AG04449 (cell line): ENCODE measurements around the gene ALDH1A2.

Experiments
- CTCF ChIA-PET: fragments of 350-600 bp; formaldehyde crosslinking; extraction: SDS; loops from one replicate; lab custom pipeline; 2021; ENCODE audit warnings: antibody characterized with exemption; lab: Yijun Ruan, JAX
- POLR2A ChIA-PET: fragments of 400-600, 350-600 bp; formaldehyde crosslinking; extraction: SDS; loops from one replicate; lab custom pipeline; 2020; ENCODE audit warnings: antibody characterized with exemption, inconsistent platforms; lab: Yijun Ruan, JAX
- DNase-seq: peaks from one replicate; pipeline ENCODE4 v3.0.0-alpha.2; 2010; ENCODE audit warnings: low read depth, low spot score
- H3K4me3 ChIP-seq: 2 replicates; pipeline ENCODE4 v1.5.1; 2011; ENCODE audit warnings: low read depth, mild to moderate bottlenecking, control low read depth, low read length
- TF ChIP-seq, protein P1 (sequence below): IDR thresholded peaks from one replicate; pipeline ENCODE4 v1.5.1; 2011; ENCODE audit warnings: mild to moderate bottlenecking, moderate library complexity, low read length, control low read depth, inconsistent platforms; ENCODE audit not compliant: insufficient read depth; ENCODE audit errors: missing control alignments

Gene ALDH1A2

DNA sequence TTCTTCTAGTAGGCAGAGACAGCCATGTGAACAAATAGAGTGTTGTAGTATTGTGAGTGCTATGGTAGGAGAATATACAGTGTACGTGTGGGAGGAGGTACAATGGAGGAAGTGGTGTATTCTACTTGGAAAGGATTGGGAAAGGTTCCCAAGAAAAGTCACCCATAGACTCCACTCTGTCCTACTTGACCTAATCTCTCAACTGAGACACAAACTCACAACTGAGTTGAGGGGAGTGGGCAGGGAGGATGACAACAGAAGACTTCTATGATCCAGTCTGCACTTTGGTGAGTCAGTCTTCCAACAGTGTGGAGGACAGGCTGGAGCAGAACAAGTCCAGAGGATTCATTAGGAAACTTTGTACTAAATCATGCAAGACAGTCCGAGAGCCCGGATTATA, 43.9 kb upstream of the ALDH1A2 start:
- ChIA-PET CTCF (no interaction called here), POLR2A (no interaction called here)
- no peak overlapping the region for H3K4me3 ChIP-seq
- TF ChIP-seq, protein P1, sequence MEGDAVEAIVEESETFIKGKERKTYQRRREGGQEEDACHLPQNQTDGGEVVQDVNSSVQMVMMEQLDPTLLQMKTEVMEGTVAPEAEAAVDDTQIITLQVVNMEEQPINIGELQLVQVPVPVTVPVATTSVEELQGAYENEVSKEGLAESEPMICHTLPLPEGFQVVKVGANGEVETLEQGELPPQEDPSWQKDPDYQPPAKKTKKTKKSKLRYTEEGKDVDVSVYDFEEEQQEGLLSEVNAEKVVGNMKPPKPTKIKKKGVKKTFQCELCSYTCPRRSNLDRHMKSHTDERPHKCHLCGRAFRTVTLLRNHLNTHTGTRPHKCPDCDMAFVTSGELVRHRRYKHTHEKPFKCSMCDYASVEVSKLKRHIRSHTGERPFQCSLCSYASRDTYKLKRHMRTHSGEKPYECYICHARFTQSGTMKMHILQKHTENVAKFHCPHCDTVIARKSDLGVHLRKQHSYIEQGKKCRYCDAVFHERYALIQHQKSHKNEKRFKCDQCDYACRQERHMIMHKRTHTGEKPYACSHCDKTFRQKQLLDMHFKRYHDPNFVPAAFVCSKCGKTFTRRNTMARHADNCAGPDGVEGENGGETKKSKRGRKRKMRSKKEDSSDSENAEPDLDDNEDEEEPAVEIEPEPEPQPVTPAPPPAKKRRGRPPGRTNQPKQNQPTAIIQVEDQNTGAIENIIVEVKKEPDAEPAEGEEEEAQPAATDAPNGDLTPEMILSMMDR: no peak
- DNase-seq: no peak

DNA sequence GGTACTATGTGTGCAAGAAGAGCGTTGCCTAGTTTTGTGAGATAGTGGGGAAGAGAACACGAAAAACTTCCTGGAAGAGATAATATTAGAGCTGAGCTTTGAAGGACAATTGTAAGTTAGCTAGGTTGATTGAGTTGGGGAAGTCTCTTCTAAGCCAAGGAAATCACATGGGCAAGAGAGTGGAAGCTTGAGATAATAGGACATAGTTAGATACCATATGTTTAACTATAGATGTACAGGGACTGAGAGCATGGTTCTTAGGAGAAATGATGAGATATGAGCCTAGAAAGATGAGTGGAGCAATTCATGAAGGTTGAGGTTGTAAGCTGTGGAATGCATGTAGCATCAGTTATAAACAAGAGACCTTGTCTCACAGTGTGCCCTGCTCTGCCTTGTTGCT, 42.6 kb upstream of the ALDH1A2 start:
- ChIA-PET CTCF (interaction anchor here (1.0 kb wide), 1 partner anchor 247 kb away, joined by 3 read pairs; no protein-coding TSS in a partner anchor), POLR2A (no interaction called here)
- TF ChIP-seq, protein P1: no peak
- DNase-seq: no peak
- H3K4me3 ChIP-seq: no peak overlapping the region

DNA sequence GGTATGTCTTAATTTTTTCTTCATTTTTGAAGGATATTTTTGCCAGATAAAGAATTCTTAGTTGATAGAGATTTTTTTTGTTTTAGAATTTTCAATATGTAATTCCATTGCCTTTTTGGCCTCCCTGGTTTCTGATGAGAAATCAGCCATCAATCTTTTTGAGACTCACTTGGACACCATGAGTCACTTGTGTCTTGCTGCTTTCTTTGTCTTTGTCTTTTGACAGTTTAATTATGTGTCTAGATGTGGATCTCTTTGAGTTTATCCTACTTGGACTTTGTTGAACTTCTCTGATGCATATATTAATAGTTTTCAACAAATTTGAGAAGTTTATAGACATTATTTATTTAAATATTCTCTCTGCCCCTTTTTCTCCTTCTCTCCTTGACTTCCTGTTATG, 38.0 kb upstream of the ALDH1A2 start:
- no peak for DNase-seq
- ChIA-PET POLR2A (no interaction called here), CTCF (no interaction called here)
- TF ChIP-seq, protein P1: no peak
- H3K4me3 ChIP-seq: no peak overlapping the region

GRCh38 chr15:58096529-58097084, 31.1 kb upstream of the ALDH1A2 start:
- ChIA-PET POLR2A (no interaction called here), CTCF (no interaction called here)
- H3K4me3 ChIP-seq: no peak overlapping the region
- TF ChIP-seq, protein P1: no peak
- DNase-seq: no peak

DNA sequence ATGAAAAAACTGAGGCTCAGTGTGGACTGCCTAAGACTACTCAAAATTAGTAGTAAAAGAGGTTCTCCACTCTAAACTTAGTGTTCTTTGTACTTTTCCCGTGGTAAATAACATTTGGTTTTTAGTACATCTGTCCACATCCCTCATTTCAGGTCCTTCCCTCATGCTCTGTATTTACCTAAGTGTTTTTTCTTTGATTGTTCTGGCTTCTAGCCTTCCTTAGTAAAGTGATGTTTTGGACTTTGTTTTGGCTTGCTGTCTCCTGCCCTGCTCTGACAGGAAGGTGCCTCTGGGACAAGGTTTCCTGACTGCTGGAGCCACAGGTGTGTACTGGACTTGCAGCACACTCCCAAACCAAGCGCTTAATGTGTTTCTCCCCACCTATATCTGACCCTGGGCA, 29.9 kb upstream of the ALDH1A2 start:
- ChIA-PET POLR2A (no interaction called here), CTCF (no interaction called here)
- H3K4me3 ChIP-seq: no peak overlapping the region
- no peak for DNase-seq
- TF ChIP-seq, protein P1: no peak

DNA sequence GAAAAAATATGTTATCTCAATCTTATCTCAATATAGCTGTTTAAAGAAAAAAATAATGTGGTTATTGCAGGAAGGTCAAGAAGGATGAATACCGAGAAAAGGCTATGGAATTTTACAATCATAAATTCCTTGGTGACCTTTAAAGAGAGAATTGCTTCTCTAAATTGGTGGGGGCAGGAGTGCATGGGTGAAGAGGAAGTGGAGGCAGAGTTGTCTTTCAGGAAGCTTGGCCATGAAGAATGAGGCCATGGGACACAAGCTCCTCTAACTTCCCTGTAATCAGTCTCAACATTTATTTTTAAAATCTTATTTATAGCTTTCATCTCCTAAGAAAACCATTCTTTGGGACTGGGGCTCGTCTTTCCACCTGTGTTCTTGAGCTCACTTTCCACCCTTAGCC, 22.4 kb upstream of the ALDH1A2 start:
- no peak overlapping the region for H3K4me3 ChIP-seq
- TF ChIP-seq, protein P1: no peak
- ChIA-PET POLR2A (interaction anchor here (0.6 kb wide), 1 partner anchor 18 kb away, joined by 5 read pairs; no protein-coding TSS in a partner anchor), CTCF (interaction anchor here (0.8 to 3.9 kb wide), 4 partner anchors 10 to 228 kb away, joined by 3 to 20 read pairs (median 4); no protein-coding TSS in a partner anchor)
- no peak for DNase-seq
